Activated CD8-positive, alpha-beta memory T cell treated with anti-CD3 and anti-CD28 coated beads for 48 hours (primary cell): Measurements from ENCODE around the gene RASAL1.
"Not testable (repeated sequence)": the region's sequence is repeated elsewhere in the genome, so short reads cannot be mapped to it uniquely, and the experiment has no call there.

Experiments used
- DNase-seq, 3 experiments: peaks; one replicate each; pipeline ENCODE4 v3.0.0-alpha.2; 2020; ENCODE audit warnings: low read depth in 2 of 3, low spot score in 2 of 3

RASAL1 gene

GRCh38 chr12:113142173-113142885 lies 6.8 kb upstream of the RASAL1 start:
- DNase-seq = no peak

GRCh38 chr12:113141716-113142115 lies 6.2 kb upstream of the RASAL1 start:
- not testable (repeated sequence) for DNase-seq

GRCh38 chr12:113140706-113141105 lies 5.1 kb upstream of the RASAL1 start:
- no peak for DNase-seq

GRCh38 chr12:113138826-113139225 lies 3.3 kb upstream of the RASAL1 start:
- no peak for DNase-seq

GRCh38 chr12:113137861-113138783 lies 2.6 kb upstream of the RASAL1 start:
- no peak for DNase-seq

- DNase-seq = no peak
Observed at GRCh38 chr12:113136990-113137511, 1.5 kb upstream of the RASAL1 start.

GRCh38 chr12:113136128-113136989 lies 798 bp upstream of the RASAL1 start:
- DNase-seq = no peak

GRCh38 chr12:113134521-113134951 lies 1.0 kb downstream of the RASAL1 start:
- no peak for DNase-seq

GRCh38 chr12:113134071-113134470 lies 1.5 kb downstream of the RASAL1 start:
- DNase-seq = no peak

- DNase-seq = no peak
Observed at GRCh38 chr12:113133666-113134065, 1.9 kb downstream of the RASAL1 start.

GRCh38 chr12:113133036-113133435 lies 2.5 kb downstream of the RASAL1 start:
- no peak for DNase-seq

GRCh38 chr12:113131556-113131955 lies 4.0 kb downstream of the RASAL1 start:
- no peak for DNase-seq

- no peak for DNase-seq
Observed at GRCh38 chr12:113130457-113131135, 5.0 kb downstream of the RASAL1 start.

- DNase-seq = no peak
Observed at GRCh38 chr12:113129664-113130456, 5.7 kb downstream of the RASAL1 start.

GRCh38 chr12:113128802-113129663 lies 6.5 kb downstream of the RASAL1 start:
- no peak for DNase-seq

- DNase-seq = no peak
Observed at GRCh38 chr12:113127791-113128199, 7.8 kb downstream of the RASAL1 start.

GRCh38 chr12:113120670-113121370 lies 14.7 kb downstream of the RASAL1 start:
- no peak for DNase-seq
